ENCODE results near the gene STPG2.

STPG2 gene

DNA sequence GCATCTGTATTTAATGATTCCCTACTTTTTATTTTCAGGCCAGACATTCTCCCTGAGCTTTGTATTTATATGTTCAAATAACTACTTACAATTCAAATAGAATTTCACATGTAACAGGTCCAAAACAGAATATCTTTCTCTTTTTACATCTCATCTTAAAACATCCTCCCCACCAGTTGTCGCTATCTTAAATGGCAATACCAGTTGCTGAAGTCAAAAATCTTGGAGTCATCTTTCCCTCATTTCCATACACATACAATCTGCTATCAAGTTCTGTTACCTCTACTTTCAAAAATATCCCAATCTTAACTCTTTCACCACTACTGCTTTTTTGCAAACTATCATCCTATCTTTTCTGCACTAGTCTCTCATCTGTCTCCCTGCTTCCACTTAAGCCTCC lies 330.5 kb downstream of the STPG2 start:
- no peak for DNase-seq (ENCODE audit: low read depth in 2 of 2)

DNA sequence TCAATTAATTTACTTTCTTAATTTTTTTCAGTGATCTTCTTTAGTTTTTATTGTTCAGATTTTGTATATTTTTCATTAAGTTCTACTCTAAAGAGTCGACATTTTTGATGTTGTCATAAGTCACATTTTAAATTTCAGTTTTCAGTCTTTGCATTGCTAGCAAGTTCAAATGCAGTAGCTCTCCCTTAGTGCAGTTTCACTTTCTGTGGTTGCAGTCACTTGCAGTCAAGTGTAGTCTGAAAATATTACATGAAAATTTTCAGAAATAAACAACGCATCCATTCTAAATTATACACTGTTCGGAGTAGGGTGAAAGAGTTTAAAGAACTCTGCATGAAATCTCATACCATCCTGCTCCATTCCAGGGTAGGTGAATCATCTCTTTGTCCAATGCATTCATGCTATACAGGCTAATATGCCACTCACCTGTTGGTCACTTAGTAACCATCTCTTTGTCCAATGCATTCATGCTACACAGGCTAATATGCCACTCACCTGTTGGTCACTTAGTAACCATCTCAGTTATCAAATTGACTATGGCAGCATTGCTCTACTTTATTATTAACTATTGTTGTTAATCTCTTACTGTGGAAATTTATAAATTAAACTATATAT lies 356.9 kb downstream of the STPG2 start:
- DNase-seq (ENCODE audit: low read depth in 2 of 2), result no peak

- DNase-seq (ENCODE audit: low read depth in 2 of 2), result no peak
These were observed 365.1 kb downstream of the STPG2 start for GRCh38 chr4:97778174-97778573.

GRCh38 chr4:97774347-97774989 lies 368.8 kb downstream of the STPG2 start:
- DNase-seq (ENCODE audit: low read depth in 2 of 2), result no peak

DNA sequence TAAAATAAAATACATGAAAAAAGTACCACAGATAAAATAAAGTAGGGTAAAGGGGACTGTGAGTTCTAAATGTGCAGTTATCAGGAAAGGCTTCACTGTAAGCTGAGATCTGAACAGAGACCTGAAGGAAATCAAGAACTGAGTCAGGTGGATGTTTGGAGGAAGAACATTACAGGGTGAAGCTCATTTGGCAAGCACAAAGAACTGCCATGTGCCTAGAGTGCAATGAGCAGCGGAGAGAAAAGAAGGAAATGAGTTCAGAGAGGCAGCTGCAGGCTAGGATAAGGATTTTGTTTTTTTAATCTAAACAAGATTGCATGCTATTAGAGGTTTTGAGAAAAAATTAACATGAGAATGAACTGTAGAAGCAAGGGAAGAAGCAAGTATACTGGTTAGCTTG lies 373.1 kb downstream of the STPG2 start:
- no peak for DNase-seq (ENCODE audit: low read depth in 2 of 2)

- DNase-seq (ENCODE audit: low read depth in 2 of 2), result no peak
These were observed 381.2 kb downstream of the STPG2 start for GRCh38 chr4:97762115-97762512.

DNA sequence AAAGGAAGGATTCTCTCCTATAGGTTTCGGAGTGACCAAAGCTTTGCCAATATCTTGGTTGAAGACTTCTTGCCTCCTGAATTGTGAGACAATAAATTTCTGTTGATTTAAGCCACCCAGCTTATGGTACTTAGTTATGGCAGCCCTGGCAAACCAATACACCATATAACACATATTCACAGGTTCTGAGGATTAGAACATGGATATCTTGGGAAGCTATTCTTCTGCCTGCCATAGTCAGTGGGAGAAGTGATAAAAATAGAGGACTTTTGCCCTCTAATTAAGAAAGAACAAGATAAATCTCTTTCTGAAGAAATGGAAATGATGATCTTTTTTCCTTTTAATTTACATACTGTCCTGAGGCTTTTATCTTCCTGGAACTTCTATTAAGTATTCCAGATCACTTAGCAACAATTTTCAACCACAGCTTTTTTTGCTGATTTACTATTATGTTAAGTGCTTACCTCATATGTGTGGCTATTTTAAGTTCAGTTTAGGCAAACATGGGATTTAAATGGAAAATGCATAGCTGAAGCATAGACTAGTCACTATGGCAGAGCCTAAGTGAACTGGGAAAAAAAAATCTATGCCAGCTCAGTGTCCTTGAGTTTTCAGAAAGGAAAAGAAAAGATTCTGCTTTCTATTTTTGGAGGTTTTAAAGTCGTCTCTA lies 381.7 kb downstream of the STPG2 start:
- no peak for DNase-seq (ENCODE audit: low read depth in 2 of 2)

GRCh38 chr4:97759785-97760184 lies 383.5 kb downstream of the STPG2 start:
- DNase-seq (ENCODE audit: low read depth in 2 of 2), result no peak

DNA sequence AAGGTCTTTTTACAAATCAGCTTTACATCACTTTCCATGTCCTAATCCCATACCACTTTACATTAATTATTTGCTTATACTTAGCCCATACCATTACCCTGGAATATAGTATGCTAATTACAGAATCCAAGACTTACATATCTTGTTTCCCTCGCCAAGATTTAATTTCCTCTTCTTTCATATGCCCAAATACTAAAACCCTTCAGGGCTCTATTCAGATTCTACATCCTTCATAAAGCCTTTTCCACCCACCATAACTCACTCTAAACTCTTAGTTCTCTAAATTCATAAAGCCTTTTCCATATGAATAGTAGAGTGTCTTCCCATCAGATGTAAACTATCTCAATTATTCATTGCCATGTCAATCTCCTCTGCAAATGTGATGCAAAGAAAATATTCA lies 390.7 kb downstream of the STPG2 start:
- DNase-seq (ENCODE audit: low read depth in 2 of 2), result no peak

DNA sequence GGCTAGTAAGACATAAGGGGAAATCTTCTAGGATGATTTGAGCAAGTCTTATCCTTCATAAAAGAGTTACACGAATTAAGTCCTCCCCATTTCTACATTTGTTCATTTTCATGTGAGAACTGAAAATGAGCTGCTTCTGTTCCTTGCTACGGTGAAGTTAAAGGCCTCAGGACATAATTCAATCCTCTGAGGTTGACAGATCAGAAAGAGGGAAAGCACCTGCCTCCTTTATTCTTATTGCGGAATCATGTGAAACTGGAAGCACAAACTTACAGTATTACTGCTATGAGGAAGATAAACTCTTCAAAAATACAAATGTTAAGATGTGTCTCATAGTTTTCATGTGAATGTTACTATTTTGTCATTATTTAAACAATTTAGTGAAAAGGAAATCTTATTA lies 395.3 kb downstream of the STPG2 start:
- DNase-seq (ENCODE audit: low read depth in 2 of 2), result no peak

GRCh38 chr4:97720869-97721432 lies 422.3 kb downstream of the STPG2 start:
- no peak for DNase-seq (ENCODE audit: low read depth in 2 of 2)

GRCh38 chr4:97691111-97691605 lies 452.1 kb downstream of the STPG2 start:
- DNase-seq (ENCODE audit: low read depth in 2 of 2), result no peak

- DNase-seq (ENCODE audit: low read depth in 2 of 2), result no peak
These were observed 472.5 kb downstream of the STPG2 start for GRCh38 chr4:97670703-97671269.

DNA sequence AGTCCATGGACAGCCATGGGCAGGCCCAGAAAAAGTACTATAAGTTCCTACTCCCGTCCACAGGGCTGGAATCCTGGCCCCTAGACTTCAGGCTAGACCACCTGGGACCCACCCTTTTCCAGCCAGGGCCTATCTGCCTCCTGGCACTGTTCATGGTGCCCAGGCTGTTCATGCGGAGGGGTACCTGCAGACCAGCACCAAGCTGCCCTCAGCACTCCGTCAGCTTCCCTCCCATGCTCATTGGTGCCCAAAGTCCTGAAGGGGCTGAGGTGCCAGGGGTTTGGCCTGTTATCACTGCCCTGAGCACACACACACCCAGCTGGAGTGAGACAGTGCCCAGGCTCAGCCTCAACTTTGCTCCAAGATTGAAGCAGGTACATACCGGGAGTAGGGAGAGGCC lies 477.7 kb downstream of the STPG2 start:
- no peak for DNase-seq (ENCODE audit: low read depth in 2 of 2)

- DNase-seq (ENCODE audit: low read depth in 2 of 2), result no peak
These were observed 478.5 kb downstream of the STPG2 start for GRCh38 chr4:97664741-97665140.

DNA sequence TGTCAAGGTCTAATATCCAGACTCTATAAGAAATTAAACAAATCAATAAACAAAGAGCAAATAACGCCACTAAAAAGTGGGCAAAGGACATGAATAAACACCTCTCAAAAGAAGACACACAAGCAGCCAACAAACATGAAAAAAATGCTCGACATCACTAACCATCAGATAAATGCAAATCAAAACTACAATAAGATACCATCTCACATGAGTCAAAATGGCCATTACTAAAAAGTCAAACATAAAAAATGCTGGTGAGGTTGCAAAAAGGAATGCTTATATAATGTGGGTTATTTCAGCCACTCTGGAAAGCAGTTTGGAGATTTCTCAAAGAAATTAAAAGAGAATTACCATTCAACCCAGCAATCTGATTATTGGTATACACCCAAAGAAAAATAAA lies 481.1 kb downstream of the STPG2 start:
- DNase-seq (ENCODE audit: low read depth in 2 of 2), result no peak

- no peak for DNase-seq (ENCODE audit: low read depth in 2 of 2)
These were observed 487.1 kb downstream of the STPG2 start for GRCh38 chr4:97656044-97656720.

GRCh38 chr4:97653701-97654100 lies 489.6 kb downstream of the STPG2 start:
- no peak for DNase-seq (ENCODE audit: low read depth in 2 of 2)

DNA sequence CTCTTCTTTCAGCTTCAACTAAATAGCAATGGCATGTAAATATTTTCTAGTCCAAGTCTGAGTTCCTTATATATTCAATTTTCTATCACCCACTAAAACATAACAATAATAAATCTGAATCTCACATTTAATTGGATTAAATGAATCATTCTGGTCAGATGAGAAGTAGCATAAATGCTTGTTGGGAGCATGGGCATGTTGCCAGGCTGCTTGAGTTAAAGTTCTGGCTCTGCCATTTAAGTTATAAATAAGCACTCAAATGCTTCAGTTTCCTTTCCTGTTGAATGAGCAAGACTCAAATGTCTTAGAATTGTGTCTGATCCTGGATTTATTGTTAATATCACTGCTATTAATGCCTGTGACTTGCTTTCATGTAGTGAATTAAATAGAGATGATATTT lies 496.3 kb downstream of the STPG2 start:
- no peak for DNase-seq (ENCODE audit: low read depth in 2 of 2)

DNA sequence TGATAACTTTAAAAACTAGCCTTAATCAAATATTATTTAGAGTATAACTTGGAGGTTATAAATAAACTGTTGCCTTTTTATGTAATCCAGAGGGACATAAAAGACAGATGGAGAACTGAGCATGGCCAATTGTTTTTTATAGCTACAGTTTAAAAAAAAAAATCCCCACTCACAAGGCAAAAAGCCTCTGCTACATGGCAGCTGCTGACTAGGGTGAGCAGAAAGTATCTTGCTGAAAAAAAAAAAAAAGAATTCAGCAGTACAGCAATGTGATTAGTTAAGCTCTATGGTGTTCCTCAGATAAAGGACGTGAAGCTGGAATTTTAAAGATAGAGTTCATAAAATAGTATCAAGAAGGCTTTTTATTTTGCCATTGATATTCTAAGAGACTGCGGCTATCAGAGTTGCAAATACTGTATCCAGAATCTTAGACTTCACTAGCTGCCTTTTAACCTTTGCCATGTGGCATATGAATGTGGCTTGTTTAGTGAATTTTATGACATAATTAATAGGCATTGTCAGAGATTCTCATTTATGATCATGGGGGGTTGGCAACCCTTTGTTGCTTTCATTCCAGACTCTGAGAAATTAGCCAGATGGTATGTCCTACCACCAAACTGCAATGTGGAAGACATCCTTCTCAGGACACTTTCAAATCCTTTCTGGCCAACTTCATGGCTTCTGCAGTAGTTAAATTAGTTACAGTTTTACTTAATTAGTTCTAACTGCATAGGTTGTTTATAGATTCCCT lies 498.0 kb downstream of the STPG2 start:
- no peak for DNase-seq (ENCODE audit: low read depth in 2 of 2)

GRCh38 chr4:97643179-97643578 lies 500.1 kb downstream of the STPG2 start:
- DNase-seq (ENCODE audit: low read depth in 2 of 2), result no peak

All from stimulated activated CD4-positive, alpha-beta T cell treated with anti-CD3 and anti-CD28 coated beads, Interleukin-12 subunit alpha, Interleukin-12 subunit beta, amount 100 ng/mL, for 24 hours (primary cell).